HG02981 (cell line): Measurements from ENCODE around the gene ZDHHC22.

Experiments used
- ATAC-seq: cut with Tn5 transposase; IDR thresholded peaks from one replicate; pipeline ENCODE4 v1.9.1; 2021; ENCODE audit warnings: mild to moderate bottlenecking, moderate library complexity; ENCODE audit not compliant: unreplicated experiment

The ZDHHC22 gene

DNA sequence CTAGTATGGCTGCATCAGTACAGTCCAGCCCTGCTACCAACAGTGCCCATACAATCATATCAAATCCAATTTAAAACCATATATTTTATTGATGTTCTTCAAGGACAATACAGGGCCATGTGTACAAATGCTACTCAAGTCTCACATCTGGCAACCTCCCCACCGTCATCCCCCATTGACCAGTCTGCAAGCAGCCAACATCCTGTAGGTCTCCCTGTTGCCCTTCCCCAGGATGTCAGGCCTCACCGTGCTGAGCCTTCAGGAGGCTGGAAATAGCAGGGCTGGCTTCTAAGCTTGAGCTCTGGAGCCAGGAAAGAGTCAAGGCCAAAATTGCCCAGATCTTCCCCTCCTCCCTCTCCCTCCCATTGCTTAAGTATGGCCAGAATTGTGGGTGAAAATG lies 10.4 kb downstream of the ZDHHC22 start:
- no peak for ATAC-seq

GRCh38 chr14:77130386-77130785 lies 11.2 kb downstream of the ZDHHC22 start:
- no peak for ATAC-seq

DNA sequence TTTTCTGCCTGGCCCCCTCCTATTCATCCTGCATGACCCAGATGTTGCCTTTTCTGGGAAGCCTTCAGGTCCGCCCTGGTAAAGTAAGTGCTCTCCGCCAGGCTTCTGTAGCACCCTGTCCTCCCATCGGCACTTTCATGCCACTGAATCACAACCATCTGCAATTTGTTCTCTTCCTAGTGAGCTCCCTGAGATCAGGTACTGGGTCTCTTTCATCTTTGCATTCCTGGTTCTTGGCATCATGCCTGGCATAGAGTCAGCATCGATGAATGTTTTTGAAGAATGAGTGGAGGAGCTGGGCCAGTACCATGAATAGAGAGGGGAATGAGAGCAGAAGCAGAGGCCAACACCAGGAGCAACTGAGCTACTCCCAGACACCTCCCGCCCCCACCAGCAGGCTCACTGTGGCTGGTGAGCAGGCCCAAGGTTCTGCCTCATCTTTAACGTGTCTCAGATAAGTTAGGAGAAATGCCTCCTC lies 13.1 kb downstream of the ZDHHC22 start:
- ATAC-seq, result no peak

DNA sequence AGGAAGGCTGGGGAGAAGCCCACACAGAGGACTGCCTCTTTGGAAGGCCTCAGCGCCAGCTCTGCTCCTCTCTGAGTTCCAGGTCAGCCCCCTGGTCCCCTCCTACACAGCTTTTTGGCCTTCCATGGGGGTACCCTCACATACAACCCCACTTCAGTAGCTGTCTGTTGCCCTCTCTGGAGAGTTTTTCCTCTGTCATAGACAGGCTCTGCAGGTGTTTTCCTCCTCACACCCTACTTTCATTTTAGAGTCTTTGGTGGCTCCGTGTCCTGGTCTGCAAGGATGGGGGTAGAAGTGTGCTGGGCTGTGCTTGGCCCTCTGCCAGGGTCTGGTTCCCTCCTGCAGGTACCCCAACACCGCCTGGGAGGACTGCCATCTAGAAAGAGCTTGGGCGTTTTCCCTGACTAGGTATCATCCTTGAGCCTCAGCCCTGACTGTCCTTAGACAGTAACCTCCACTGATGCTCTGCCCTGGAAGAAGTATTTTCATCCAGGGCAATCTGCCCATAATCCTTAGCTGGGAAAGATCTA lies 15.1 kb downstream of the ZDHHC22 start:
- ATAC-seq, result no peak

DNA sequence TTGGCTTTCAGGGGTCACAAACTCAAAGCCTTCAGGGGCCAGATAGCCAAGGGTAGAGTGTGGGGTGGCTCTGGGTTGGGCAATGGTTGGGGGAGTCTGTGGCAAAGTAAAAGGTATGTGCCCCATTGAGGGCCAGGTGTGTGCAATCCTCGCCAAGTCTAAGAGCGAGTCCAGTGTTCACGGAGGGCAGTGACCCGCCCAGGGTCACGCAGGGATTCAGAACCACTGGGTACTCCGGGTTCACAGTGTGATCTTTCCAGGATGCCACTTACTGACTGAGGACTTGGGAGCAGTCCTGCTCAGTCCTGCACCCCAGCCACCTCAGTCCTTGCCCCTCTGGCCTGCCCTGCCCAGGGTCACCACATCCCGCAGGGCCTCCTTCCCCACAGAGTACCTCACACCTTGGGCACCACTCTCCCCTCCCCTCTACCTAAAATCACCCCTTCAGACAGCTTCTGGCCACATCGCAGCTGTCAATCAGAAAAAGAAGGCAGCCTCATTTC lies 15.7 kb downstream of the ZDHHC22 start:
- no peak for ATAC-seq

DNA sequence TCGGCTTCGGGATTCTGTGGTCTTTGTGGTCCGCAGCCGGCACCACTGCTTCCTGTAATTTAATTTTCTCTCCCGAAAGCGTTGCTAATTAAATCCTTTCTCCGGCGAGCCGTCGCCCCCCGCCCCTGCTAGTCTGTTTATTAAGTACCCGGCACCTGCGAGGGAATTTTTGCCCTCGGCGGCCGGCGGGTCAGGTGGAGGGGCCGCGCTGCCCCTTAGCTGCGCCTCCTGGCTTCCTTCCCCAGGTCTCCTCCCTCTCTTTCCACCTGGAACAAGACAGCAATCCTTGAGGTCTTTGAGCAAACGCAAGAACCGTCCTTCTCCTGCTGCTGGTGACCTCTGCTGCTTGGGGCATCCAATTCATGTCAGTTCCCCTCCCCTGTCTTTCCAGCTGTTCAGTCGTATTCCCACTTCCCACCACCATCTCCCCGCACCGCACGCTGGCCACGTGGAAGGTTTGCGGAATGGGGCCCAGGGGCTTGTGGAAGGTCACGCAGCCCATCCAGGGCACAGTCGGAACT lies 16.2 kb downstream of the ZDHHC22 start:
- no peak for ATAC-seq

- no peak for ATAC-seq
These were observed 17.0 kb downstream of the ZDHHC22 start for GRCh38 chr14:77124345-77125280.

DNA sequence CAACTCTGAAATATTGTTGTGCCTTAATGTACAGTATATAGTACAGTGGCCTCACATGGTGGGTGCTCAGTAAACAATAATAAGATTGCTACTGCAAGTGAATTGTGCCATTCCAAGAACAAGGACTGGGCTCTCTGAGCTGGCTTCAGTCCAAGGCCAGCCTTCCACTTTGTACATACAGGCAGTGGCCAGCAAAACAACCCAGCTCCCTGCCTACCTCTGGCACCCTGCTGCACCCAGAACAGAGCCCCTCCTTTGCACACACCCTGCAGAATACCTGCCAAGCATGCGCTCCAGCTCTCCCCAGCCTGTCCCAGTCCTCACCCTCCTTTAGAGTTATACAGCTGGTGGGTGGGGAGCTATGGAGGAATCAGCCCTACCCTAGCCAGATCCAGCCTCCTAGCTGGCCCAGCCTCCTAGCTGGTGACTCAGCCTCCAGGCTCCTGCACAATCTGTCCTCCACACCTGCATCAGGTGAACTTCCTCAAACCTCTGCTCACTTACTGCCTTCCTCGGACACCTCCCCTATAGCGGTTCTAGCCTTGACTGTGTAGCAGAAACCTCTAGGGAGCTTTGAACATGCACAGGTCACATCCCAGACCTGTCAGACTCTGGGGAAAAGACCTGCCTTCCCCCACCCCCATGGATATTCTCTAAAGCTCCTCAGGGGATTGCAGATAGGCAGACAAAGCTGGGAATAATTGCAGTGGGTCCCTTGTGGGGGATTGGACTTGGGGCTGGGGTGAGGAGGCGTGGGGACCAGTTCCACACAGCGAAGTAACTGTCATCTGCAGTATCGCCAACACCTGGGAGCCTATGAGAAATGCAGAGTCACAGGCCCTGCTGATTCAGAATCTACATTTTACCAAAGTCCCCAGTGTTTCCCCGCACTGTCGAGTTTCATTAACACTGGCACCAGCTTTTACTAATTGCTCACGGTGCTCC lies 17.9 kb downstream of the ZDHHC22 start:
- ATAC-seq, result no peak

GRCh38 chr14:77122526-77123125 lies 19.0 kb downstream of the ZDHHC22 start:
- no peak for ATAC-seq

DNA sequence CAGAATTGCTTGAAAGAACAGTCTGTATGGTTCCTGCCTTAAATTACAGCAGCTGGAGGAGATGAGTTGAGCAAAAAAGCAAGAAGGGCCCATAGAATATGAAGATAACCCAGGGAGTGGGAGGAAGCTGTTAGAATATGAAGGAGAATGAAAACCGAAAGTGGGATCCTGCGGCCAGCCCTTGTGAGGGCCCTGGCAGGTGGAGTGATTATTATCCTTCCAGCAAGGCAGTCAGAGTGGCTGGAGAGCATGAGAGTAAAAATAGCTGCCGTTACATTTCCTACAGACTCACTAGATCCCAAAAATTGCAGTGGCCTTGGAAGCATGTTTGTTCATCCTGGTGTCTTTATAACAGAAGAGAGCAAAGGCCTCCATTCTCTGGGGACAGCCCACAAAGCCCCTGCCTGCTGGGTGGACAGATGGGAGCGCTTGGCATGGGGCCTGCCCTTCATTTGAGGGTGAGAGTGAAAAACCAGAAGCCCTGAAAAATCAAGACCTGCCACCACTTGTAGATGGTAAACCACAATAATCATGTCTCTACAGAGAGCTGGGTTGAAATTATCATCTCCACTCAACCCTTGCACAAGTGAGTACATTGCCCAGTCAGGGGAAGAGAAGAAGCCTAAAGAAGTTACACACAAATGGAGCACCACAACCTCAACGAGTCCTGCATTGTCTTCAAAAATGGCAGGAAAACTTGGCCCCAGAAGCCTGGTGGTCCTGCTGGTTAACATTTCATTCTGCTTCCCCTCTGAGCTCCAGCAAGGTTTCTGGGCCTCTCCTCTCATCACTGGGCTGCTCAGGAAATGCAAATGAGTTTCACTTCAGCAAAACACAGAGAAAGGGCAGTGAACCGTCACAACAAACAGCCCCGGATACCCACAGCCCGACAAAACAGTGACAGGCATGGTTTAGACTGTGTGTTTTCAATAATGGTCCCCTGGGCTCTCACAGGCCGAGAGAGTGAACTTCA lies 20.5 kb downstream of the ZDHHC22 start:
- peak; percentile 89 for ATAC-seq

DNA sequence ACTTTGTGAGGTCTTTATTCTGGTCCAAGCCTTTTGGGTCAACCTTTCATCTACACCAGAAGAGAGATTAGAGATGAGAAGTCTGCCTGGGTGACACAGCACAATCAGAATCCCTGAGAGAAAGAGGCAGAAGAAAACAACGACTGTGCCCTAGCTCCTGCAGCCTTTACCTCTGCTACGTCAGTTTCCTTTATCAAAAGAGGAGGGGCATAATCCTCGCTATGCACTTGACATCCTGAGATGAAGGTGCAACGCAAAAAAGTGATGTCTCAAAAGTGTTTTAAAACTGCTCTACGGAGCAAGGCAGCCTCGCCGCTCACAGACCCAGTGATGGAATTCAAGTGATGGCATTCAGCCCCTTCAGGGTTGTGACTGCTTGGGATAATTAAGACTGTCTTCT lies 21.7 kb downstream of the ZDHHC22 start:
- ATAC-seq, result no peak

- ATAC-seq, result no peak
These were observed 25.3 kb downstream of the ZDHHC22 start for GRCh38 chr14:77116172-77116817.

- ATAC-seq, result no peak
These were observed 27.0 kb downstream of the ZDHHC22 start for GRCh38 chr14:77114609-77115008.

GRCh38 chr14:77113644-77114043 lies 27.9 kb downstream of the ZDHHC22 start:
- ATAC-seq, result no peak

- ATAC-seq, result no peak
These were observed 30.6 kb downstream of the ZDHHC22 start for GRCh38 chr14:77111021-77111420.

GRCh38 chr14:77110286-77110685 lies 31.3 kb downstream of the ZDHHC22 start:
- ATAC-seq, result no peak

DNA sequence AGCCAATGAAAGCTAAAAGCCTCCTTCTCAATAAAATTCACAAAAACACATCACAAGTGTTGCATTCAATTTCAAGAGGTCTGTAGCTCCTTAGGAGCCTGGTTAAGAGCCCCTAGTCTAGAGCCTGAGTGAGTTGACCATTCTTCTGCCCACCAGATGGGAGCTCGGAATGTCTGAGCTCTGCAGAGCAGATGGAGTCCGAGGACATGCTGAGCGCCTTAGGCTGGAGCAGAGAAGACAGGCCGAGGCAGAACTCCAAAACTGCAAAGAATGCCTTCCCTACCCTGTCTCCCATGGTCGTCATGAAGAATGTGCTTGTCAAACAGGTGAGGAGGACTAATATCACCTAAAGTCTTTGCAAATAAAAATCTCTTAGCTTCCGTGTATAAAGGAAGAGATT lies 31.9 kb downstream of the ZDHHC22 start:
- ATAC-seq, result no peak

DNA sequence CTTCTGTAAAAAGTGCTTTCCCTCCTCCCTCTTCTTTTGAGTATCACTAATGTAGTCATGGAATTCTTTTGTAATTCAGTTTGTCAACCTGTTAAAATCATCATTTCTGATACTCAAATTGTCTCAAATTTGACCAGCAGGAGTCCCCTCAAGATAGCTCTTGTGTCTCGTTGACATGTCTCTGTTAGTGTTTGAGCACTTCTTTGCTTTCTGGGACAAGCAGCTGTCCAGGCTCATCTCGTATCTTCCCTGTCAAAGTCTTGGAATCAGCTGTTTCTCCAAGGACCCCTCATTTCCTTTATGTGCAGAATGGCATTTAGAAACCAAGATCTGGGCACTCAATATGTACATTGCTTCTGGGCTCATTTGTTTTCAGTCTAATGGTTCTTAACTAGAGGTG lies 32.8 kb downstream of the ZDHHC22 start:
- ATAC-seq, result no peak

DNA sequence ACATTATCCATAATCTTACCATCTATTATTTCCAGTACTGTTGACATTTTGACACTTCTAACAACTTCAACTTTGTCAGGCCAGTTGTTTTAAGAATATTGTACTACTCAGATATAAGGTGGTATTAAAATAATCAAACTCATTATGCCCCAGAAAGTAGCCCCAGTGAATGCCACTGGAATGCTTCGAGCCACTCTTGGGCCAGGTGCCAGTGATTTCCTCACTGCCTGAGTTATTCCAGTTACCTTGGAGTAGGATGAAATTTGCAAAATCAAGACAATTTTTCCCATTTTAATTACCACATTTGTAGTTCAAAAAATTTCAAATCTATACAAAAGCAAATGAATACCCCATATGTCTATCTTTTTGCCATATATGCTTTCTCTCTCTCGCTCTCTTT lies 34.4 kb downstream of the ZDHHC22 start:
- no peak for ATAC-seq
